ENCODE results near the gene CCDC106.

CCDC106 gene

GRCh38 chr19:55614711-55615542, 33.1 kb upstream of the CCDC106 start:
- no peaks in the 10 kb centered on the region for H3F3A ChIP-seq (ENCODE audit: insufficient read depth, low read length)
- H3K9me2 ChIP-seq (replicated peaks; ENCODE audit: insufficient read depth, low read length) = no peaks in the 10 kb centered on the region
- no peaks in the 10 kb centered on the region for H4K20me1 ChIP-seq (ENCODE audit: insufficient read depth, low read length)
- TF ChIP-seq EZH2phosphoT487 (IDR thresholded peaks at IDR 0.05; ENCODE audit: low read length) = no peak
- no peak for TF ChIP-seq CTCF (IDR thresholded peaks at IDR 0.05; ENCODE audit: low read length)
- no peak for TF ChIP-seq EZH2 (optimal IDR thresholded peaks at IDR 0.05; ENCODE audit: low read depth, low read length)
- no peak overlapping the region for H2AFZ ChIP-seq (ENCODE audit: low read length)
- H3K27me3 ChIP-seq (replicated peaks; ENCODE audit: insufficient read depth, low read length) = no peaks in the 10 kb centered on the region
- H3K4me3 ChIP-seq (ENCODE audit: low read length) = no peak overlapping the region
- H3K9ac ChIP-seq (ENCODE audit: low read length) = no peak overlapping the region
- H3K4me2 ChIP-seq (ENCODE audit: low read depth, low read length) = no peak overlapping the region
- no peaks in the 10 kb centered on the region for H3K36me3 ChIP-seq (replicated peaks; ENCODE audit: insufficient read depth, low read length)
- no peaks in the 10 kb centered on the region for H3K4me1 ChIP-seq (ENCODE audit: low read length)
- H3K79me2 ChIP-seq (ENCODE audit: low read length) = peaks cover 17% of the 10 kb centered on the region; the same call in 1 of the 2 replicates
- DNase-seq = no peak
- H3K27ac ChIP-seq (ENCODE audit: low read length) = no peak overlapping the region
- no peaks in the 10 kb centered on the region for H3K9me3 ChIP-seq (replicated peaks; ENCODE audit: insufficient read depth, low read length)

- Histone ChIP-seq H3K9ac (ENCODE audit: low read length) (no peak overlapping the region), H3K27me3 (replicated peaks; ENCODE audit: insufficient read depth, low read length) (no peaks in the 10 kb centered on the region), H3K4me1 (ENCODE audit: low read length) (no peaks in the 10 kb centered on the region), H2AFZ (ENCODE audit: low read length) (no peak overlapping the region), H3K9me2 (replicated peaks; ENCODE audit: insufficient read depth, low read length) (no peaks in the 10 kb centered on the region), H4K20me1 (ENCODE audit: insufficient read depth, low read length) (no peaks in the 10 kb centered on the region), H3K4me2 (ENCODE audit: low read depth, low read length) (no peak overlapping the region), H3K36me3 (replicated peaks; ENCODE audit: insufficient read depth, low read length) (no peaks in the 10 kb centered on the region), H3K4me3 (ENCODE audit: low read length) (no peak overlapping the region), H3F3A (ENCODE audit: insufficient read depth, low read length) (no peaks in the 10 kb centered on the region), H3K27ac (ENCODE audit: low read length) (no peak overlapping the region), H3K79me2 (ENCODE audit: low read length) (peaks cover 14% of the 10 kb centered on the region; the same call in 1 of the 2 replicates), H3K9me3 (replicated peaks; ENCODE audit: insufficient read depth, low read length) (no peaks in the 10 kb centered on the region)
- no peak for DNase-seq
- no peak for TF ChIP-seq EZH2 (optimal IDR thresholded peaks at IDR 0.05; ENCODE audit: low read depth, low read length)
- TF ChIP-seq EZH2phosphoT487 (IDR thresholded peaks at IDR 0.05; ENCODE audit: low read length) = no peak
- no peak for TF ChIP-seq CTCF (IDR thresholded peaks at IDR 0.05; ENCODE audit: low read length)
Measured at GRCh38 chr19:55615543-55616394, 32.2 kb upstream of the CCDC106 start.

- H3K9ac ChIP-seq (ENCODE audit: low read length) = no peak overlapping the region
- no peak overlapping the region for H3K4me3 ChIP-seq (ENCODE audit: low read length)
- no peaks in the 10 kb centered on the region for H3K27me3 ChIP-seq (replicated peaks; ENCODE audit: insufficient read depth, low read length)
- H3K36me3 ChIP-seq (replicated peaks; ENCODE audit: insufficient read depth, low read length) = no peaks in the 10 kb centered on the region
- no peak for DNase-seq
- no peaks in the 10 kb centered on the region for H3K9me3 ChIP-seq (replicated peaks; ENCODE audit: insufficient read depth, low read length)
- TF ChIP-seq EZH2 (optimal IDR thresholded peaks at IDR 0.05; ENCODE audit: low read depth, low read length) = no peak
- no peak for TF ChIP-seq EZH2phosphoT487 (IDR thresholded peaks at IDR 0.05; ENCODE audit: low read length)
- TF ChIP-seq CTCF (IDR thresholded peaks at IDR 0.05; ENCODE audit: low read length) = no peak
- no peaks in the 10 kb centered on the region for H3K9me2 ChIP-seq (replicated peaks; ENCODE audit: insufficient read depth, low read length)
- no peak overlapping the region for H3K4me2 ChIP-seq (ENCODE audit: low read depth, low read length)
- no peak overlapping the region for H3K27ac ChIP-seq (ENCODE audit: low read length)
- no peaks in the 10 kb centered on the region for H3F3A ChIP-seq (ENCODE audit: insufficient read depth, low read length)
- H3K4me1 ChIP-seq (ENCODE audit: low read length) = no peaks in the 10 kb centered on the region
- no peak overlapping the region for H2AFZ ChIP-seq (ENCODE audit: low read length)
- peaks cover 7% of the 10 kb centered on the region; the same call in 1 of the 2 replicates for H3K79me2 ChIP-seq (ENCODE audit: low read length)
- no peaks in the 10 kb centered on the region for H4K20me1 ChIP-seq (ENCODE audit: insufficient read depth, low read length)
Measured at GRCh38 chr19:55616395-55616875, 31.6 kb upstream of the CCDC106 start.

Measured in MM.1S (cell line).